RWPE2 (cell line): ENCODE results near the gene RYK.
"Not testable (repeated sequence)": the region's sequence is repeated elsewhere in the genome, so short reads cannot be mapped to it uniquely, and the experiment has no call there.

Source experiments
- ATAC-seq: fragments of 200-7000 bp; cut with Tn5 transposase; 3 replicates; pipeline ENCODE4 v1.9.1; 2021; ENCODE audit warnings: low read depth
- DNase-seq: peaks from one replicate; pipeline ENCODE4 v3.0.0-alpha.2; 2020; ENCODE audit warnings: low spot score
- H3K27ac ChIP-seq: fragments of 450-650 bp; 2 replicates; pipeline ENCODE4 v1.5.1; 2017; ENCODE audit warnings: mild to moderate bottlenecking; ENCODE audit not compliant: poor library complexity, severe bottlenecking
- H3K27me3 ChIP-seq: fragments of 250-450 bp; sonication (Bioruptor Pico); 2 replicates; pipeline ENCODE4 v1.5.1; 2021; ENCODE audit warnings: mild to moderate bottlenecking, moderate library complexity; ENCODE audit not compliant: insufficient read depth, poor library complexity, severe bottlenecking
- H3K36me3 ChIP-seq: fragments of 250-450 bp; sonication (Bioruptor Pico); 2 replicates; pipeline ENCODE4 v1.5.1; 2020; ENCODE audit warnings: low read depth, mild to moderate bottlenecking, moderate library complexity
- H3K4me1 ChIP-seq: fragments of 250-450 bp; sonication (Bioruptor Pico); 2 replicates; pipeline ENCODE4 v1.5.1; 2021; ENCODE audit warnings: mild to moderate bottlenecking, moderate library complexity; ENCODE audit not compliant: insufficient read depth, poor library complexity, severe bottlenecking
- H3K4me3 ChIP-seq: fragments of 250-450 bp; sonication (Bioruptor Pico); 2 replicates; pipeline ENCODE4 v1.5.1; 2021; ENCODE audit warnings: mild to moderate bottlenecking, moderate library complexity; ENCODE audit not compliant: severe bottlenecking
- H3K9me3 ChIP-seq: fragments of 250-450 bp; sonication (Bioruptor Pico); 2 replicates; pipeline ENCODE4 v1.5.1; 2021; ENCODE audit warnings: mild to moderate bottlenecking, moderate library complexity; ENCODE audit not compliant: severe bottlenecking
- CTCF ChIP-seq: fragments of 450-650 bp; IDR thresholded peaks from one replicate; pipeline ENCODE4 v1.5.1; 2017; ENCODE audit warnings: mild to moderate bottlenecking, moderate library complexity; ENCODE audit not compliant: poor library complexity, severe bottlenecking

RYK gene

GRCh38 chr3:134277066-134277660 is 26.5 kb upstream of the RYK start:
- H3K9me3 ChIP-seq = no peaks in the 10 kb centered on the region
- H3K4me1 ChIP-seq = no peaks in the 10 kb centered on the region
- DNase-seq (no peak), ATAC-seq (no peak)
- no peak overlapping the region for H3K27ac ChIP-seq
- no peaks in the 10 kb centered on the region for H3K36me3 ChIP-seq
- no peak overlapping the region for H3K4me3 ChIP-seq
- H3K27me3 ChIP-seq = no peaks in the 10 kb centered on the region
- no peak for TF ChIP-seq CTCF

DNA sequence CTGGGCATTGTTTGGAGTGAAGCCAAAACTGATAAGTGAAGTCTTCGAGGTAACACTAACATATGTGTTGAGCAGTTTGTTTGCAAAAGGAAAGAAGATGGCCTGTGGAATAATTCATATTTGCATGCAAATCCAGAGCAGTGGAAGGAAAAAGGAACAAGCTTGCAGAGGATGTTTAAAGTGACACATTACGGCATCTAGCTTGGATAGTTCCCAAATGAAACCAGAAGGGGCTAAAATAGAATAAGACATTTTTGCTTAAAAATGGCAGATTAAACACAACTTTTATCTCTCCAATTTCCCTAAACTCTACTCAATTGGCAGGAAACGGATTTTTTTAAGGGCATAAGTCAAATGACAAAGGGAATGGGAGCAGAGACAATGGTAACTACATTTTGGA is 25.4 kb upstream of the RYK start:
- no peak overlapping the region for H3K4me3 ChIP-seq
- H3K36me3 ChIP-seq = no peaks in the 10 kb centered on the region
- TF ChIP-seq CTCF = no peak
- H3K4me1 ChIP-seq = no peaks in the 10 kb centered on the region
- no peaks in the 10 kb centered on the region for H3K9me3 ChIP-seq
- no peak overlapping the region for H3K27ac ChIP-seq
- DNase-seq (no peak), ATAC-seq (no peak)
- H3K27me3 ChIP-seq = no peaks in the 10 kb centered on the region

DNA sequence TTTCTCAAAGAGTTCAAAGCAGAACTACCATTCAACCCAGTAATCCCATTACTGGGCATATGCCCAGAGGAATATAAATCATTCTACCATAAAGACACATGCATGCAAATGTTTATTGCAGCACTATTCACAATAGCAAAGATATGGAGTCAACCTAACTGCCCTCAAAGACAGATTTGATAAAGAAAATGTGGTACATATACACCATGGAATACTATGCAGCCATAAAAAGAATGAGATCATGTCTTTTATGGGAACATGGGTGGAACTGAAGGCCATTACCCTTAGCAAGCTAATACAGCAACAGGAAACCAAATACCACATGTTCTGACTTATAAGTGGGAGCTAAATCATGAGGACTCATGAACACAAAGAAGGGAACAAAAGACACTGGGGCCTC is 24.5 kb upstream of the RYK start:
- not testable (repeated sequence) for ATAC-seq, H3K9me3 ChIP-seq, H3K4me1 ChIP-seq, H3K4me3 ChIP-seq, H3K36me3 ChIP-seq, H3K27ac ChIP-seq, DNase-seq, H3K27me3 ChIP-seq

GRCh38 chr3:134274571-134274970 is 23.9 kb upstream of the RYK start:
- no peaks in the 10 kb centered on the region for H3K4me1 ChIP-seq
- DNase-seq (no peak), ATAC-seq (no peak)
- H3K4me3 ChIP-seq = no peak overlapping the region
- no peaks in the 10 kb centered on the region for H3K9me3 ChIP-seq
- no peak overlapping the region for H3K27ac ChIP-seq
- TF ChIP-seq CTCF = no peak
- H3K27me3 ChIP-seq = no peaks in the 10 kb centered on the region
- no peaks in the 10 kb centered on the region for H3K36me3 ChIP-seq

- no peak for TF ChIP-seq CTCF
- DNase-seq (no peak), ATAC-seq (no peak)
- Histone ChIP-seq H3K27me3 (no peaks in the 10 kb centered on the region), H3K36me3 (no peaks in the 10 kb centered on the region), H3K9me3 (no peaks in the 10 kb centered on the region), H3K4me1 (no peaks in the 10 kb centered on the region), H3K27ac (no peak overlapping the region), H3K4me3 (no peak overlapping the region)
These were observed 17.3 kb upstream of the RYK start for GRCh38 chr3:134267996-134268395.
